GM12878 (cell line): ENCODE results near the gene TGFB1. TPM values are rescaled to one million over a fixed set of nuclear protein-coding genes. Genes with fewer than 3 reads are reported as not detected.

Experiments
- ATAC-seq: fragments of 200-7000 bp; cut with Tn5 transposase; 3 replicates; pipeline ENCODE4 v1.9.1; 2020; ENCODE audit warnings: mild to moderate bottlenecking, moderate library complexity
- BruUV-seq: library from RNA; stranded (reverse); fragments of 400-500 nt; replicated peaks from 2 replicates; lab custom pipeline; 2021; lab: Mats Ljungman, UMichigan
- CTCF ChIA-PET: fragments of 300-600 bp; sonication (Branson Sonifier 250); formaldehyde crosslinking; extraction: SDS; loops from one replicate; lab custom pipeline; 2021; ENCODE audit warnings: inconsistent platforms; lab: Yijun Ruan, JAX
- POLR2A ChIA-PET: fragments of 350-600 bp; formaldehyde crosslinking; extraction: SDS; loops from one replicate; lab custom pipeline; 2021; ENCODE audit warnings: inconsistent platforms; lab: Charles Lee
- RAD21 ChIA-PET: fragments of 300-600 bp; sonication (Branson Sonifier 250); formaldehyde crosslinking; loops from one replicate; lab custom pipeline; 2023; ENCODE audit warnings: antibody characterized with exemption; ENCODE audit not compliant: unreplicated experiment; lab: Charles Lee
- SMC1A ChIA-PET: fragments of 300-600 bp; sonication (Branson Sonifier 250); formaldehyde crosslinking; loops from one replicate; lab custom pipeline; 2023; ENCODE audit not compliant: unreplicated experiment, uncharacterized antibody; lab: Charles Lee
- DNase-seq: peaks from one replicate; pipeline ENCODE4 v3.0.0-alpha.2; 2011; ENCODE audit warnings: low read depth, low spot score
- FAIRE-seq: peaks from 3 replicates; lab custom pipeline; 2011; peaks lifted over from hg19 to GRCh38; lab: Jason Lieb, UNC
- H2AFZ ChIP-seq: 2 replicates; pipeline ENCODE4 v1.6.0; 2011; ENCODE audit warnings: low read depth, low read length, control low read depth; ENCODE audit not compliant: control insufficient read depth
- H3K27ac ChIP-seq: 2 replicates; pipeline ENCODE4 v1.5.1; 2011; ENCODE audit warnings: control low read depth; ENCODE audit not compliant: control insufficient read depth, insufficient read depth
- H3K27me3 ChIP-seq, 2 experiments: replicated peaks in 1 of 2; 2 replicates each; pipeline versions ENCODE4 v1.6.0 to v1.6.1; 2011; ENCODE audit warnings: low read length in 1 of 2; ENCODE audit not compliant: control insufficient read depth in 2 of 2, insufficient read depth in 2 of 2
- H3K36me3 ChIP-seq, 2 experiments: 2 replicates each; pipeline ENCODE4 v1.5.1; 2011; ENCODE audit warnings: low read length in 1 of 2; ENCODE audit not compliant: control insufficient read depth in 2 of 2, insufficient read depth in 2 of 2
- H3K4me1 ChIP-seq: 2 replicates; pipeline ENCODE4 v1.6.1; 2011; ENCODE audit warnings: mild to moderate bottlenecking, low read length, moderate library complexity, mixed read lengths; ENCODE audit not compliant: control insufficient read depth, insufficient read depth
- H3K4me2 ChIP-seq: 2 replicates; pipeline ENCODE4 v1.6.0; 2011; ENCODE audit warnings: control low read depth; ENCODE audit not compliant: control insufficient read depth, insufficient read depth
- H3K4me3 ChIP-seq: fragments of 200-600 bp; sonication (generic); 2 replicates; pipeline ENCODE4 v1.5.1; 2016
- H3K79me2 ChIP-seq: 2 replicates; pipeline ENCODE4 v1.6.0; 2011; ENCODE audit warnings: low read length; ENCODE audit not compliant: control insufficient read depth, insufficient read depth
- H3K9ac ChIP-seq: 2 replicates; pipeline ENCODE4 v1.8.0; 2011; ENCODE audit warnings: low read length, control low read depth, mixed read lengths; ENCODE audit not compliant: control insufficient read depth, insufficient read depth
- H3K9me3 ChIP-seq: replicated peaks from 3 replicates; pipeline ENCODE4 v1.5.1; 2011; ENCODE audit warnings: mild to moderate bottlenecking, low read length; ENCODE audit not compliant: control insufficient read depth, insufficient read depth
- H4K20me1 ChIP-seq: 2 replicates; pipeline ENCODE4 v1.6.0; 2011; ENCODE audit not compliant: control insufficient read depth, insufficient read depth
- CUX1 ChIP-seq: IDR thresholded peaks from 2 replicates; pipeline ENCODE4 v1.6.1; 2012; ENCODE audit warnings: improper control_type of control experiment, low read depth, low read length; ENCODE audit not compliant: insufficient replicate concordance
- EED ChIP-seq: sonication (generic); IDR thresholded peaks from 2 replicates; pipeline ENCODE4 v1.6.1; 2016; ENCODE audit warnings: antibody characterized with exemption, low read depth
- ELK1 ChIP-seq: IDR thresholded peaks from 2 replicates; pipeline ENCODE4 v1.6.1; 2012; ENCODE audit warnings: low read depth, low read length, improper control_type of control experiment
- FOXM1 ChIP-seq: IDR thresholded peaks from 2 replicates; pipeline ENCODE4 v1.6.1; 2012; ENCODE audit warnings: low read depth, mild to moderate bottlenecking, inconsistent platforms, low read length, moderate library complexity
- IKZF1 ChIP-seq: fragments of 450-650 bp; conservative IDR thresholded peaks from 2 replicates; pipeline ENCODE4 v1.6.1; 2017; ENCODE audit warnings: antibody characterized with exemption, mild to moderate bottlenecking
- IKZF2 ChIP-seq, 2 experiments: fragments of 450-650 bp; IDR thresholded peaks; 2 replicates each; pipeline ENCODE4 v1.6.1; 2017; ENCODE audit warnings: mild to moderate bottlenecking in 2 of 2, moderate library complexity in 2 of 2
- JUND ChIP-seq: IDR thresholded peaks from 2 replicates; pipeline ENCODE4 v1.6.1; 2012; ENCODE audit warnings: low read depth, mild to moderate bottlenecking, low read length, improper control_type of control experiment, moderate library complexity
- KLF5 ChIP-seq: fragments of 450-650 bp; IDR thresholded peaks from 2 replicates; pipeline ENCODE4 v1.6.1; 2014; ENCODE audit warnings: mild to moderate bottlenecking; ENCODE audit not compliant: partially characterized antibody
- MYC ChIP-seq: IDR thresholded peaks from 2 replicates; pipeline ENCODE4 v1.6.1; 2011; ENCODE audit warnings: mild to moderate bottlenecking, low read length, moderate library complexity, inconsistent platforms; ENCODE audit not compliant: insufficient read depth, insufficient replicate concordance, insufficient read length, severe bottlenecking
- NFIC ChIP-seq: IDR thresholded peaks from 2 replicates; pipeline ENCODE4 v1.6.1; 2012; ENCODE audit warnings: low read depth, mild to moderate bottlenecking, inconsistent platforms, low read length, moderate library complexity
- POLR2A ChIP-seq: IDR thresholded peaks from 2 replicates; pipeline ENCODE4 v1.6.1; 2011; ENCODE audit warnings: low read depth, mild to moderate bottlenecking, low read length
- RFX5 ChIP-seq: IDR thresholded peaks from 2 replicates; pipeline ENCODE4 v1.6.1; 2011; ENCODE audit warnings: low read depth, low read length, improper control_type of control experiment
- RUNX3 ChIP-seq: IDR thresholded peaks from 2 replicates; pipeline ENCODE4 v1.6.1; 2012; ENCODE audit warnings: low read length, inconsistent platforms
- SKIL ChIP-seq: fragments of 450-650 bp; IDR thresholded peaks from 2 replicates; pipeline ENCODE4 v1.6.1; 2017; ENCODE audit warnings: mild to moderate bottlenecking, low read depth, inconsistent platforms; ENCODE audit not compliant: poor library complexity, severe bottlenecking
- SMAD5 ChIP-seq: IDR thresholded peaks from 2 replicates; pipeline ENCODE4 v1.6.1; 2016; ENCODE audit warnings: antibody characterized with exemption, low read depth
- SPI1 ChIP-seq: IDR thresholded peaks from 2 replicates; pipeline ENCODE4 v1.6.1; 2011; ENCODE audit warnings: low read depth, mild to moderate bottlenecking, low read length, moderate library complexity, borderline replicate concordance; ENCODE audit not compliant: insufficient read depth
- ZNF274 ChIP-seq: IDR thresholded peaks from one replicate; pipeline ENCODE4 v1.8.0; 2011; ENCODE audit not compliant: insufficient read length, insufficient read depth
- WGBS: methylation state at CpG from one replicate; pipeline ENCODE4 v1.1.6; 2016; ENCODE audit warnings: low lambda C conversion rate; ENCODE audit not compliant: insufficient replicate concordance, insufficient coverage; ENCODE audit errors: missing lambda C conversion rate; 5-methylcytosine and 5-hydroxymethylcytosine counted together
- in situ Hi-C: fragments of 300-500 bp; cut with MboI; formaldehyde crosslinking; loops from 9 replicates; pipeline ENCODE4 v1.14.3; 2018; ENCODE audit warnings: mixed read lengths
- intact Hi-C: fragments of 100-400 bp; cut with micrococcal nuclease; formaldehyde crosslinking; loops from one replicate; pipeline ENCODE4 v1.14.2; 2022; ENCODE audit not compliant: unreplicated experiment
- polyA plus RNA-seq, 11 experiments: library from polyadenylated mRNA; depleted of rRNA in 4 of 11; unstranded in 6 of 11; stranded (reverse) in 5 of 11; fragments of >200 nt; fragmentation: Nextera tagmentation in 4 of 11; fragmentation: Illumina TruSeq in 1 of 11; extraction: Ambion mirVana in 4 of 11; extraction: Trizol in 1 of 11; gene quantifications; 1 replicate in 1 of 11; 2 replicates in 10 of 11; pipeline versions ENCODE4 v1.2.1 to v1.2.3, GENCODE V29; 2011 to 2016; ENCODE audit warnings: inconsistent platforms in 2 of 11, missing spikeins in 2 of 11, low read depth in 1 of 11
- total RNA-seq, 4 experiments: library from RNA; depleted of rRNA in 3 of 4; stranded (reverse); fragments of >200 nt in 3 of 4; fragmentation: Illumina TruSeq in 1 of 4; extraction: Trizol in 1 of 4; gene quantifications; 2 replicates each; pipeline versions ENCODE4 v1.2.1 to v1.2.3, GENCODE V29; 2013 to 2021

Gene TGFB1
- total and polyA plus RNA-seq, 10 of the 15 experiments (the other 5 are each of a cell fraction or from before 2014, with no cell fraction given) = 0.23 to 120 (median 10.9) TPM

- H3K9me3 ChIP-seq = no peaks in the 10 kb centered on the region
- no peak for ATAC-seq
- intact Hi-C loops (no loop called here), in situ Hi-C loops (no loop called here)
- no peak overlapping the region for H3K9ac ChIP-seq
- peaks cover 10% of the 10 kb centered on the region for H3K79me2 ChIP-seq
- H3K4me2 ChIP-seq = peak overlapping the region; percentile 93
- BruUV-seq = no TSS peak
- peaks cover 9 to 24% of the 10 kb centered on the region in 2 experiments for H3K36me3 ChIP-seq
- no peaks in the 10 kb centered on the region for H4K20me1 ChIP-seq
- DNase-seq = no peak
- SMC1A ChIA-PET = no interaction called here
- no peak overlapping the region for H3K4me3 ChIP-seq
- RAD21 ChIA-PET = interaction anchor here (1.0 to 2.8 kb wide), 5 partner anchors 9 to 36 kb away, joined by 3 to 26 read pairs (median 7); partner anchors contain the start of genes B9D2 and TGFB1
- no peak overlapping the region for H2AFZ ChIP-seq
- CTCF ChIA-PET = interaction anchor here (0.6 kb wide), 1 partner anchor 27 kb away, joined by 3 read pairs; no protein-coding TSS in a partner anchor
- no peak for FAIRE-seq
- no peaks in the 10 kb centered on the region for H3K27me3 ChIP-seq
- H3K27ac ChIP-seq = peak overlapping the region; percentile 93
- 0% methylated on average over 1 of the region's 1 CpG for WGBS
- peaks cover 37% of the 10 kb centered on the region for H3K4me1 ChIP-seq
- POLR2A ChIA-PET = interaction anchor here (0.7 kb wide), 1 partner anchor 34 kb away, joined by 5 read pairs; no protein-coding TSS in a partner anchor
- TF ChIP-seq MYC (no peak), RUNX3 (peak; percentile 69), FOXM1 (no peak), CUX1 (no peak), IKZF2 (IDR thresholded peaks at IDR 0.05) (peak; percentile 75), ZNF274 (no peak), SKIL (no peak), NFIC (peak; percentile 45; the same call in 1 of the 2 replicates), IKZF1 (peak; percentile 77), SMAD5 (0 out of 2 replicates have a peak, but pooled peaks have one; percentile 54), KLF5 (no peak), POLR2A (0 out of 2 replicates have a peak, but pooled peaks have one; percentile 8), EED (peak; percentile 95), ELK1 (no peak), RFX5 (no peak), JUND (no peak), SPI1 (peak; percentile 92)
Observed at GRCh38 chr19:41328842-41329225, 24.9 kb downstream of the TGFB1 start.
